Psoas muscle (tissue), 8 donors: ENCODE results near the gene FBRSL1. TPM values are rescaled to one million over a fixed set of nuclear protein-coding genes. Genes with fewer than 3 reads are reported as not detected.

Experiments used
- ATAC-seq, 4 donors: fragments of 200-7000 bp; cut with Tn5 transposase; one replicate each; pipeline ENCODE4 v1.9.1; 2020; ENCODE audit warnings: moderate library complexity in 3 of 4, mild to moderate bottlenecking in 2 of 4
- DNase-seq, 2 donors: peaks; one replicate each; pipeline ENCODE4 v3.0.0-alpha.2; 2020
- H3K27ac ChIP-seq: fragments of 200-600 bp; one replicate; pipeline ENCODE4 v1.8.0; 2022
- H3K27me3 ChIP-seq, 3 donors: fragments of 200-600 bp in 1 of 3; one replicate each; pipeline versions ENCODE4 v1.6.1 to v1.8.0; 2013 to 2022; ENCODE audit warnings: low read length in 2 of 3, mild to moderate bottlenecking in 2 of 3, moderate library complexity in 1 of 3; ENCODE audit not compliant: insufficient read depth in 3 of 3
- H3K36me3 ChIP-seq, 2 donors: fragments of 200-600 bp in 1 of 2; one replicate each; pipeline versions ENCODE4 v1.6.1 to v1.8.0; 2013 to 2022; ENCODE audit warnings: low read depth in 1 of 2, mild to moderate bottlenecking in 1 of 2, moderate library complexity in 1 of 2; ENCODE audit not compliant: insufficient read depth in 1 of 2
- H3K4me1 ChIP-seq: fragments of 200-600 bp; one replicate; pipeline ENCODE4 v1.8.0; 2022
- H3K4me3 ChIP-seq: fragments of 200-600 bp; one replicate; pipeline ENCODE4 v1.8.0; 2022; ENCODE audit warnings: mild to moderate bottlenecking
- H3K9me3 ChIP-seq: fragments of 200-600 bp; one replicate; pipeline ENCODE4 v1.8.0; 2022
- CTCF ChIP-seq: fragments of 200-600 bp; IDR thresholded peaks from one replicate; pipeline ENCODE4 v1.8.0; 2022; ENCODE audit warnings: antibody characterized with exemption
- WGBS, 3 donors: extraction: QIAGEN DNeasy Blood & Tissue Kit; methylation state at CpG; one replicate each; pipeline versions ENCODE4 v1.1.6 to v1.1.7; 2013; 5-methylcytosine and 5-hydroxymethylcytosine counted together
- intact Hi-C, 2 donors: fragments of 100-400 bp; cut with DNase I; formaldehyde crosslinking; loops; one replicate each; pipeline versions ENCODE4 v1.11.0 to v1.14.2; 2022
- polyA plus RNA-seq, 3 donors: library from polyadenylated mRNA; stranded (reverse); fragments of 200-250 nt; gene quantifications; one replicate each; pipeline ENCODE4 v1.2.3, GENCODE V29; 2013
- total RNA-seq, 4 donors: library from RNA; stranded (reverse); fragmentation: NEBNext Ultra II Directional in 2 of 4; extraction: Animal tissue kit (Norgen Biotek cat#: 25700) in 2 of 4; gene quantifications; one replicate each; pipeline versions ENCODE4 v1.2.1 to v1.2.4, GENCODE V29; 2021 to 2023
- donor health status: healthy with polysubstance abuse.
- donor health status: DM: no; HTN: no; CAD: no; lungs with moderate emphysema.
- donor health status: Bipolar disorder and iron deficiency.
- donor health status: healthy.
- donor health status: DM: yes; HTN: yes; CAD: no.
- donor health status: DM: no; HTN: no; CAD: no.
- donor health status: DM: no; HTN: no; CAD: no.
- donor health status: DM: yes; HTN: yes; CAD: no.

The FBRSL1 gene
- total and polyA plus RNA-seq, 7 donors: 23.0 to 54.5 (median 40.1) TPM

DNA sequence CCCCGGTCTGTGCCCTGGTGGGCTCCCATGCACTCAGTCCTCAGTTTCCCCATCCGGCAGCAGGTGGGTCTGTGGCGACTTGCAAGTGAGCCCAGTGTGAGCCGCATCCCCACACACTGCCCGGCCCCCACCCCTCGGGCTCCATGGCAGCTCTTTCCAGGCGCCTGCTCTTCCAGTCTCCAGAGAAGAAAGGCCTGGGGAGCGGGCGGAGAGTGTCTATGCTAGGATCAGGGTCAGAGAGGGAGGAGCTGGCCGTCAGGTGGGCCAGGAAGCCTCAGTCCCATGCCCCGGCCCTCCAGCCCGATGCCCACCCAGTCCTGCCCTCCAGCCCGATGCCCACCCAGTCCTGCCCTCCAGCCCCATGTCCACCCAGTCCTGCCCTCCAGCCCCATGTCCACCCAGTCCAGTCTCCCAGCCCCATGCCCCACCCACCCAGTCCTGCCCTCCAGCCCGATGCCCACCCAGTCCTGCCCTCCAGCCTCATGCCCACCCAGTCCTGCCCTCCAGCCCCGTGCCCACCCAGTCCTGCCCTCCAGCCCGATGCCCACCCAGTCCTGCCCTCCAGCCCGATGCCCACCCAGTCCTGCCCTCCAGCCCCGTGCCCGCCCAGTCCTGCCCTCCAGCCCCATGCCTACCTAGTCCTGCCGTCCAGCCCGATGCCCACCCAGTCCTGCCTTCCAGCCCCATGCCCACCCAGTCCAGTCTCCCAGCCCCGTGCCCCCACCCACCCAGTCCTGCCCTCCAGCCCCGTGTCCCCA, 49.2 kb downstream of the FBRSL1 start:
- 91 to 94% (median 92%) methylated on average over 15 to 23 of the region's 23 CpGs for WGBS, 3 donors
- intact Hi-C loops: no loop called here
- DNase-seq: no peak
- H3K4me3 ChIP-seq: no peak overlapping the region
- ATAC-seq: no peak
- no peak overlapping the region for H3K27ac ChIP-seq
- no peak for TF ChIP-seq CTCF
- H3K4me1 ChIP-seq: no peaks in the 10 kb centered on the region
- no peaks in the 10 kb centered on the region for H3K27me3 ChIP-seq
- H3K36me3 ChIP-seq: peaks cover 0 to 6% of the 10 kb centered on the region in 2 donors
- H3K9me3 ChIP-seq: no peaks in the 10 kb centered on the region

DNA sequence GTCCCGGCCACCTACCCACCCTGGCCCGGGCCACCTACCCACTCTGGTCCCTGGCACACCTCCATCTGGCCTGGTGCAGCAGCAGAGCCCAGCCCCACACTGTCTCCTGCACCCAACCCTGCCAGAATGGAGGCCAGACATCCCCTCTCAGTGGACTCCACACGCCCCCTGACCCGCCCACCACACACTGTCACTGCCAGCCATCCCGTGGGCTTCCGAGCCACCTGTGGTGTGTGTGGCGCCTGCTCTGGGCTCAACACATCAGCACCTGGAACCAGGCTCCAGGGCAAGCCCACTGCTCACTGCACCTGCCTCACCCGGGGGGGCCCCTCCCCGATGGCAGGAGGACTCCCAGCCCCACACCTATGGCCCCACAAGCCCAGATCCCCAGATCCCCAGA, 50.5 kb downstream of the FBRSL1 start:
- Histone ChIP-seq H3K4me1 (no peaks in the 10 kb centered on the region), H3K36me3 (peaks cover 0 to 6% of the 10 kb centered on the region in 2 donors), H3K27me3 (no peaks in the 10 kb centered on the region), H3K4me3 (no peak overlapping the region), H3K9me3 (no peaks in the 10 kb centered on the region), H3K27ac (no peak overlapping the region)
- DNase-seq (no peak), ATAC-seq (no peak)
- TF ChIP-seq CTCF: no peak
- intact Hi-C loops: no loop called here
- WGBS, 3 donors: 85 to 92% (median 90%) methylated on average over 9 of the region's 9 CpGs

DNA sequence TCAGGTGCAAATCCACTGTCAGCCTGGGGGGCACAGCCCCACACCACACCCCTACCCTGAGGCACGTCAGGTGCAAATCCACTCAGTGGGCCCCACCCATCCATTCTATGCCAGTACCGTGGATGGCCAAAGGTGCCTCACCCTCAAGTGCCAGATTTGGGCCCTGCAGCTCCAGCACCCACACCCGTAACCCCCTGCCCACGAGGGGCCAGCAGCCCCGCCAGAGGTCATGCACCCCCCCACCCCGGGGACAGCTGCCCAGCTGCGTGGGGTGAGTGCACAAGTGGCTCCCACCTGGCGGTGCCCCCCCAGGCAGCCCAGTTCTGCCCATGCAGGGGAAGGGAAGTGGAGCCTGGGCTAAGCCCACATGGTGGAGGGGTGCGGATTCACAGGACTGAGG, 51.2 kb downstream of the FBRSL1 start:
- ATAC-seq (no peak), DNase-seq (no peak)
- no peak overlapping the region for H3K27ac ChIP-seq
- no peaks in the 10 kb centered on the region for H3K9me3 ChIP-seq
- intact Hi-C loops: no loop called here
- TF ChIP-seq CTCF: no peak
- H3K27me3 ChIP-seq: no peaks in the 10 kb centered on the region
- WGBS, 3 donors: 87 to 92% (median 89%) methylated on average over 9 of the region's 9 CpGs
- peaks cover 0 to 6% of the 10 kb centered on the region in 2 donors for H3K36me3 ChIP-seq
- H3K4me1 ChIP-seq: no peaks in the 10 kb centered on the region
- no peak overlapping the region for H3K4me3 ChIP-seq

GRCh38 chr12:132541996-132542395, 52.0 kb downstream of the FBRSL1 start:
- no peak for ATAC-seq
- Histone ChIP-seq H3K36me3 (peaks cover 0 to 6% of the 10 kb centered on the region in 2 donors), H3K27me3 (no peaks in the 10 kb centered on the region), H3K27ac (no peak overlapping the region), H3K4me1 (no peaks in the 10 kb centered on the region), H3K4me3 (no peak overlapping the region), H3K9me3 (no peaks in the 10 kb centered on the region)
- intact Hi-C loops: no loop called here
- WGBS, 3 donors: 90 to 95% (median 93%) methylated on average over 20 of the region's 20 CpGs
- no peak for TF ChIP-seq CTCF
- no peak for DNase-seq

DNA sequence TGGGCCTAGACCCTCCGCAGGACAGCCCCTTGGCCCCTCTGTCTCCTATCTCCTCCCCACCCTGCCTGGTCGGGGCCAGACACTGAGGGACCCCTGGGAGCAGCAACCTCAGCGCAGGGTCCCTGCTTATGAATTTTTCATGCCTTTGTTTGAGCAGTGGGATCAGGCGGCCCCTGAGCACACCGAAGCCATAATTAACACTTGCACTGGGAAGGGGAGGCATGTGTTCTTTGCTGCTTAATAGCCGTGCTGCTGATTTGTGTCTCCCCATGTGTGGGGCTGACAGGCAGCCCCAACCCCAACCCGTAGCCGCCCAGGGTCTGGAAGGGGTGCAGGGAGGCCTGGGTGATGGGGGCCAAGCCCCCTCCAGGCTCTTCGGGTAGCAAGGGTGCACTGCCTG, 52.7 kb downstream of the FBRSL1 start:
- TF ChIP-seq CTCF: no peak
- no peaks in the 10 kb centered on the region for H3K27me3 ChIP-seq
- peaks cover 0 to 8% of the 10 kb centered on the region in 2 donors for H3K36me3 ChIP-seq
- H3K4me3 ChIP-seq: no peak overlapping the region
- intact Hi-C loops: no loop called here
- H3K27ac ChIP-seq: no peak overlapping the region
- no peaks in the 10 kb centered on the region for H3K4me1 ChIP-seq
- DNase-seq (no peak), ATAC-seq (no peak)
- H3K9me3 ChIP-seq: no peaks in the 10 kb centered on the region
- WGBS, 3 donors: 84 to 88% (median 88%) methylated on average over 9 of the region's 9 CpGs
